ENCODE results near the gene SMARCC1.

Gene SMARCC1

GRCh38 chr3:47791193-47791855 lies 9.6 kb upstream of the SMARCC1 start:
- Histone ChIP-seq H2BK120ac (ENCODE audit: insufficient read depth, low read length, poor library complexity) (no peak overlapping the region), H4K91ac (ENCODE audit: low read depth, low read length) (no peak overlapping the region), H3K4me1 (ENCODE audit: control insufficient read depth in 1 of 2, insufficient read depth in 2 of 2, low read length in 2 of 2) (no peaks in the 10 kb centered on the region), H3K79me2 (ENCODE audit: control insufficient read depth, insufficient read depth, low read length, poor library complexity) (no peaks in the 10 kb centered on the region), H3K23ac (ENCODE audit: low read length) (no peak overlapping the region), H3K4ac (ENCODE audit: low read depth, low read length) (no peak overlapping the region), H2AFZ (ENCODE audit: insufficient read depth, low read length, poor library complexity) (no peak overlapping the region), H3K14ac (ENCODE audit: low read length) (no peak overlapping the region), H3K9ac (ENCODE audit: low read length) (no peak overlapping the region), H2BK12ac (ENCODE audit: low read length) (no peak overlapping the region), H2BK5ac (ENCODE audit: low read depth, low read length, poor library complexity) (no peak overlapping the region), H3K36me3 (ENCODE audit: control insufficient read depth in 1 of 2, insufficient read depth in 2 of 2, low read length in 2 of 2) (no peaks in the 10 kb centered on the region), H3K4me2 (ENCODE audit: low read length) (no peak overlapping the region), H3K27me3 (ENCODE audit: insufficient read depth, low read length) (no peaks in the 10 kb centered on the region), H4K8ac (ENCODE audit: low read depth, low read length) (no peak overlapping the region), H2AK5ac (ENCODE audit: low read length) (no peak overlapping the region), H4K12ac (ENCODE audit: low read depth, low read length) (no peak overlapping the region), H3K79me1 (ENCODE audit: low read length) (no peaks in the 10 kb centered on the region), H3K9me3 (ENCODE audit: insufficient read depth, low read depth, low read length) (no peaks in the 10 kb centered on the region), H3K18ac (ENCODE audit: low read length) (no peak overlapping the region), H3K4me3 (ENCODE audit: low read depth, low read length) (no peak overlapping the region), H3K27ac (ENCODE audit: low read depth, low read length) (no peak overlapping the region)
- no peak for DNase-seq
- no CpG with 5 or more reads among the region's 16 CpGs for WGBS (ENCODE audit: extremely low coverage, insufficient coverage, insufficient read length)

GRCh38 chr3:47783673-47784072 lies 2.0 kb upstream of the SMARCC1 start:
- no peak overlapping the region for H3K27ac ChIP-seq (ENCODE audit: low read depth, low read length)
- H4K8ac ChIP-seq (ENCODE audit: low read depth, low read length), result no peak overlapping the region

GRCh38 chr3:47782446-47783308 lies 984 bp upstream of the SMARCC1 start:
- H3K9me3 ChIP-seq (ENCODE audit: insufficient read depth, low read depth, low read length), result no peaks in the 10 kb centered on the region
- peak overlapping the region; percentile 96 for H3K9ac ChIP-seq (ENCODE audit: low read length)
- no CpG with 5 or more reads among the region's 23 CpGs for WGBS (ENCODE audit: extremely low coverage, insufficient coverage, insufficient read length)
- peak overlapping the region; percentile 85 for H3K14ac ChIP-seq (ENCODE audit: low read length)
- H3K4me2 ChIP-seq (ENCODE audit: low read length), result peak overlapping the region; percentile 81
- no peaks in the 10 kb centered on the region for H3K27me3 ChIP-seq (ENCODE audit: insufficient read depth, low read length)
- peak overlapping the region; percentile 57 for H3K18ac ChIP-seq (ENCODE audit: low read length)
- H4K12ac ChIP-seq (ENCODE audit: low read depth, low read length), result peak overlapping the region; percentile 83
- H4K91ac ChIP-seq (ENCODE audit: low read depth, low read length), result peak overlapping the region; percentile 77
- H3K4me3 ChIP-seq (ENCODE audit: low read depth, low read length), result peak overlapping the region; percentile 77
- peaks cover 10% of the 10 kb centered on the region for H3K79me1 ChIP-seq (ENCODE audit: low read length)
- peaks cover 2% of the 10 kb centered on the region in 2 experiments for H3K36me3 ChIP-seq (ENCODE audit: control insufficient read depth in 1 of 2, insufficient read depth in 2 of 2, low read length in 2 of 2)
- peak; percentile 2 to 44 for DNase-seq
- H4K8ac ChIP-seq (ENCODE audit: low read depth, low read length), result peak overlapping the region; percentile 97
- H3K79me2 ChIP-seq (ENCODE audit: control insufficient read depth, insufficient read depth, low read length, poor library complexity), result peaks cover 24% of the 10 kb centered on the region
- peak overlapping the region; percentile 96 for H3K27ac ChIP-seq (ENCODE audit: low read depth, low read length)
- H2AFZ ChIP-seq (ENCODE audit: insufficient read depth, low read length, poor library complexity), result peak overlapping the region; percentile 48
- H2BK120ac ChIP-seq (ENCODE audit: insufficient read depth, low read length, poor library complexity), result peak overlapping the region; percentile 55
- peak overlapping the region; percentile 88 for H2BK5ac ChIP-seq (ENCODE audit: low read depth, low read length, poor library complexity)
- H3K23ac ChIP-seq (ENCODE audit: low read length), result no peak overlapping the region
- no peak overlapping the region for H2BK12ac ChIP-seq (ENCODE audit: low read length)
- peak overlapping the region; percentile 79 for H2AK5ac ChIP-seq (ENCODE audit: low read length)
- peak overlapping the region; percentile 50 for H3K4ac ChIP-seq (ENCODE audit: low read depth, low read length)
- H3K4me1 ChIP-seq (ENCODE audit: control insufficient read depth in 1 of 2, insufficient read depth in 2 of 2, low read length in 2 of 2), result peaks cover 3 to 6% of the 10 kb centered on the region in 2 experiments

More at GRCh38 chr3:47783673-47784072, 2.0 kb upstream of the SMARCC1 start:
- no peak overlapping the region for H3K9ac ChIP-seq (ENCODE audit: low read length)
- no peak overlapping the region for H3K4ac ChIP-seq (ENCODE audit: low read depth, low read length)
- no peak overlapping the region for H4K91ac ChIP-seq (ENCODE audit: low read depth, low read length)
- no peak overlapping the region for H4K12ac ChIP-seq (ENCODE audit: low read depth, low read length)
- no peaks in the 10 kb centered on the region for H3K36me3 ChIP-seq (ENCODE audit: control insufficient read depth in 1 of 2, insufficient read depth in 2 of 2, low read length in 2 of 2)
- H2BK120ac ChIP-seq (ENCODE audit: insufficient read depth, low read length, poor library complexity), result no peak overlapping the region
- H3K4me1 ChIP-seq (ENCODE audit: control insufficient read depth in 1 of 2, insufficient read depth in 2 of 2, low read length in 2 of 2), result peaks cover 3% of the 10 kb centered on the region in 2 experiments
- peaks cover 16% of the 10 kb centered on the region for H3K79me2 ChIP-seq (ENCODE audit: control insufficient read depth, insufficient read depth, low read length, poor library complexity)
- H3K4me2 ChIP-seq (ENCODE audit: low read length), result no peak overlapping the region
- no peak for DNase-seq
- H3K9me3 ChIP-seq (ENCODE audit: insufficient read depth, low read depth, low read length), result no peaks in the 10 kb centered on the region
- no peak overlapping the region for H3K23ac ChIP-seq (ENCODE audit: low read length)
- no peaks in the 10 kb centered on the region for H3K27me3 ChIP-seq (ENCODE audit: insufficient read depth, low read length)
- peaks cover 10% of the 10 kb centered on the region for H3K79me1 ChIP-seq (ENCODE audit: low read length)
- H2BK5ac ChIP-seq (ENCODE audit: low read depth, low read length, poor library complexity), result no peak overlapping the region
- no peak overlapping the region for H2BK12ac ChIP-seq (ENCODE audit: low read length)
- H3K18ac ChIP-seq (ENCODE audit: low read length), result no peak overlapping the region
- H2AK5ac ChIP-seq (ENCODE audit: low read length), result no peak overlapping the region
- no peak overlapping the region for H3K14ac ChIP-seq (ENCODE audit: low read length)
- H2AFZ ChIP-seq (ENCODE audit: insufficient read depth, low read length, poor library complexity), result no peak overlapping the region
- H3K4me3 ChIP-seq (ENCODE audit: low read depth, low read length), result no peak overlapping the region

- peak overlapping the region; percentile 89 for H3K27ac ChIP-seq (ENCODE audit: low read depth, low read length)
- peak overlapping the region; percentile 79 for H3K9ac ChIP-seq (ENCODE audit: low read length)
- H2AK5ac ChIP-seq (ENCODE audit: low read length), result peak overlapping the region; percentile 80
- H4K8ac ChIP-seq (ENCODE audit: low read depth, low read length), result peak overlapping the region; percentile 90
- peak overlapping the region; percentile 99 for H4K91ac ChIP-seq (ENCODE audit: low read depth, low read length)
- peak overlapping the region; percentile 71 for H2AFZ ChIP-seq (ENCODE audit: insufficient read depth, low read length, poor library complexity)
- H3K27me3 ChIP-seq (ENCODE audit: insufficient read depth, low read length), result no peaks in the 10 kb centered on the region
- H2BK5ac ChIP-seq (ENCODE audit: low read depth, low read length, poor library complexity), result peak overlapping the region; percentile 96
- peak overlapping the region; percentile 96 for H2BK120ac ChIP-seq (ENCODE audit: insufficient read depth, low read length, poor library complexity)
- H3K79me2 ChIP-seq (ENCODE audit: control insufficient read depth, insufficient read depth, low read length, poor library complexity), result peaks cover 34% of the 10 kb centered on the region
- peak; percentile 33 to 58 for DNase-seq
- H3K79me1 ChIP-seq (ENCODE audit: low read length), result peaks cover 10% of the 10 kb centered on the region
- peak overlapping the region; percentile 92 for H3K4ac ChIP-seq (ENCODE audit: low read depth, low read length)
- no peak overlapping the region for H3K23ac ChIP-seq (ENCODE audit: low read length)
- no CpG with 5 or more reads among the region's 54 CpGs for WGBS (ENCODE audit: extremely low coverage, insufficient coverage, insufficient read length)
- H3K36me3 ChIP-seq (ENCODE audit: control insufficient read depth in 1 of 2, insufficient read depth in 2 of 2, low read length in 2 of 2), result peaks cover 2 to 5% of the 10 kb centered on the region in 2 experiments
- H3K18ac ChIP-seq (ENCODE audit: low read length), result peak overlapping the region; percentile 93
- H3K14ac ChIP-seq (ENCODE audit: low read length), result peak overlapping the region; percentile 95
- H4K12ac ChIP-seq (ENCODE audit: low read depth, low read length), result peak overlapping the region; percentile 98
- peaks cover 3 to 6% of the 10 kb centered on the region in 2 experiments for H3K4me1 ChIP-seq (ENCODE audit: control insufficient read depth in 1 of 2, insufficient read depth in 2 of 2, low read length in 2 of 2)
- no peaks in the 10 kb centered on the region for H3K9me3 ChIP-seq (ENCODE audit: insufficient read depth, low read depth, low read length)
- H2BK12ac ChIP-seq (ENCODE audit: low read length), result no peak overlapping the region
- H3K4me3 ChIP-seq (ENCODE audit: low read depth, low read length), result peak overlapping the region; percentile 86
- H3K4me2 ChIP-seq (ENCODE audit: low read length), result peak overlapping the region; percentile 63
These were observed 680 bp downstream of the SMARCC1 start for GRCh38 chr3:47780741-47781684.

All from trophoblast cell (in vitro differentiated cells and primary cell).